NOMO-1 treated with DMSO at 0.1 percent for 48 hours (cell line): ENCODE data around the gene RILPL1.
"Not testable (repeated sequence)": the region's sequence is repeated elsewhere in the genome, so short reads cannot be mapped to it uniquely, and the experiment has no call there.

Source experiments
- DNase-seq: peaks from one replicate; lab custom pipeline; 2025; ENCODE audit not compliant: unreplicated experiment; lab: John Stamatoyannopoulos, UW

Gene RILPL1, protein sequence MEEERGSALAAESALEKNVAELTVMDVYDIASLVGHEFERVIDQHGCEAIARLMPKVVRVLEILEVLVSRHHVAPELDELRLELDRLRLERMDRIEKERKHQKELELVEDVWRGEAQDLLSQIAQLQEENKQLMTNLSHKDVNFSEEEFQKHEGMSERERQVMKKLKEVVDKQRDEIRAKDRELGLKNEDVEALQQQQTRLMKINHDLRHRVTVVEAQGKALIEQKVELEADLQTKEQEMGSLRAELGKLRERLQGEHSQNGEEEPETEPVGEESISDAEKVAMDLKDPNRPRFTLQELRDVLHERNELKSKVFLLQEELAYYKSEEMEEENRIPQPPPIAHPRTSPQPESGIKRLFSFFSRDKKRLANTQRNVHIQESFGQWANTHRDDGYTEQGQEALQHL

DNA sequence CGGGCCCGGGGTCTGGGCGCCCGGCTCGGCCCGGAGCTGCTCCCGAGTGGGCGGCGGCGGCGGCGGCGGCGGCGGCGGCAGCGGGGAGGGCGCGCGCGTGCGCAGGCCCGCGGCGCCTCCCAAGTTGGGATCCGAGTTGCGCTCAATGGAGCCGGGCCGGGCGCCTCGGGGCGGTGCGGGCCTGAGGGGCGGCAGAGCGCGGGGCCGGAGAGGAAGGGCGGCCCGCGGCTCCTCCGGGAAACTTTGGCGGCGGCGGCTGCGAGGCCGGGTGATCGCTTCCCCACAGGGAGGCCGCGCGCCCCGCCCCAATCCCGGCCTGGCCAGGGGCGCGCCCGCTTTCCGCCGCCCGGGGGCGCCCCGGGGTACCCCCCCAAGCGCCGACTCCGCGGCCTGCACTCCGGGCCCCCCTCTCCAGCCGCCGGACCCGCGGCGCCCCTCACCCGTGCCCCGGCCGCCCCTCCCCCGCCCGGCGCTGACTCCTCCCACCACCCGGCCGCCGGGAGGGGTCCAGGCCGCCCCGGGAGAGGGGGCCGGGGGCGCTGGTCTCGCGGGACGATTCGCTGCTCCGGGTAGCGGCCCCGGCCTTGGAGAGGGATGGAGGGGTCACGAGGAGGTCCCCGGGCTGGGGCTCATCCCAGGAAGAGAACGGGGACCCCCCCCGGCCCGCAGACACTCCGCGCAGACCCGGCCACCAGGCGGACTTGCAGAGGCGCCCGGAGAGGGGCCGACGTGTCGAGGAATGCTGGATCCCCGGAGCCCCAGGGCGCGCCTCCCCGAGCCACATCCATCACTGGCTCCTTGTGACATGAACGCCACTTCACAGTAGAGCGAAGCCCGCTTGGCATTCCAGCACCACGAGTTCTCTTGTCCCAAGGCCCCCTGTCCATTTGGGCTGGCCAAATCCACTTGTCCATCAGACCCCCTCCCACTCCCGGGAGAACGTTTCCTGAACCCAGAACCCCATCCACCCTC is at the start of gene RILPL1:
RILPL1 (minus strand) TSS at position 48 of the 972 bp plus-strand sequence. CDS start 237 bp downstream, outside the sequence.
- DNase-seq = no peak

DNA sequence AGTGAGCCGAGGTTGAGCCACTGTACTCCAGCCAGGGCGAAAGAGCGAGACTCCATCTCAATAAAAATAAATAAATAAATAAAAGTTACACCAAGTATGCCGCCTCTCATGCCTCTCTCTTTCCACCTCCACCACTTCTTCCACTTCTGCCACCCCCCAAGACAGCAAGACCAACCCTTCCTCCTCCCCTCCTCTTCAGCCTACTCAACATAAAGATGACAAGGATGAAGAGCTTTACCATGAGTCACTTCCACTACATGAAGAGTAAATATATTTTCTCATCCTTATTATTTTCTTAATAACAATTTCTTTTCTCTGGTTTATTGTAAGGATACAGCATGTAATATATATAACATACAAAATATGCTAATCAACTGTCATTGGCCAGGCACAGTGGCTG is 47.3 kb upstream of the RILPL1 start:
- DNase-seq = no peak

GRCh38 chr12:123578829-123579228 is 45.3 kb upstream of the RILPL1 start:
- not testable (repeated sequence) for DNase-seq

GRCh38 chr12:123578243-123578642 is 44.7 kb upstream of the RILPL1 start:
- DNase-seq = no peak

DNA sequence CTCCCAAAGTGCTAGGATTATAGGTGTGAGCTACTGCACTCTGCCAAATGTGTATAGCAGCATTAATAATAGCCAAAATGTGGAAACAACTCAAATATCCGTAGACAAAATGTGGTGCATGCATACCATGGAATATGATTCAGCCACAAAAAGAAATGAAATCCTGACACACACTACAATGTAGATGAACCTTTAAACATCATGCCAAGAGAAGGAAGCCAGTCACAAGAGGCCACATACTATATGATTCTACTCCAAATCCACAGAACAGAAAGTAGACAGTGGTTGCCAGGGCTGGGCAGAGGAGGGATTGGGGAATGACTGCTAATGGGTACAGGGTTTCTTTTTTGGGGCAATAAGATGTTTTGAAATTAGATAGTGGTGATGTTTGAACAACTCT is 43.1 kb upstream of the RILPL1 start:
- no peak for DNase-seq

DNA sequence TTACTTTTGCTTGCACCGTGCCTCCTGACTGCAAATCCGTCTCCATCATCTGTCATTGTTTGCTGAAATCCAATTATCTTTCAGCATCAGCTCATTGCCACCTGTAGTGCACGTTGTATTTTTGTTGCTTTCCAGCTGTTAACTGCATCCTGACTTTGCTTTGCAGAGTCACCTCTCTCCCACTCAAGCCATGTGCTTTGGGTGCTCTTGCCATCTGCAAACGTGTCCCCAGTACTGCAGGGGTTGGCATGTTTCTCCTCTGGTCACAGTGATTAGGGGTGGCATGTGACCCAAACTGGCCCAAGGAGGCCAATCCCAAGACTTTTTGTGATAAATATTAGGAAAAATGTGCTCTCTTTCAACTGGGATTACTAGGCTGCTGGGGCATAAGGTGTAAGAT is 40.4 kb upstream of the RILPL1 start:
- no peak for DNase-seq

GRCh38 chr12:123572391-123572790 is 38.9 kb upstream of the RILPL1 start:
- DNase-seq = no peak

- no peak for DNase-seq
Measured at GRCh38 chr12:123571343-123571813, 37.9 kb upstream of the RILPL1 start.

- peak; percentile 3 for DNase-seq
Measured at GRCh38 chr12:123559468-123559867, 25.9 kb upstream of the RILPL1 start.

GRCh38 chr12:123558487-123558886 is 25.0 kb upstream of the RILPL1 start:
- DNase-seq = not testable (repeated sequence)

DNA sequence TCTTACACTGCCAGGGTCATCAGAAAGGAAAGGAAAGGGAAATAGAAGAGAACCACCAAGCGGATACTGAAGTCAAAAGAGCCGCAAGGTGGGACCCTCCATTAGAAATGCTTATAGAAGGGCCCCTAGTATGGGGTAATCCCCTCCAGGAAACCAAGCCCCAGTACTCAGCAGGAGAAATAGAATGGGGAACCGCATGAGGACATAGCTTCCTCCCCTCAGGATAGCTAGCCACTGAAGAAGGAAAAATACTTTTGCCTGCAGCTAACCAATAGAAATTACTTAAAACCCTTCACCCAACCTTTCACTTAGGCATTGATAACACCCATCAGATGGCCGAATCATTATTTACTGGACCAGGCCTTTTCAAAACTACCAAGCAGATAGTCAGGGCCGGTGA is 21.3 kb upstream of the RILPL1 start:
- DNase-seq = not testable (repeated sequence)

- DNase-seq = peak; percentile 57
Measured at GRCh38 chr12:123554136-123554535, 20.6 kb upstream of the RILPL1 start.

DNA sequence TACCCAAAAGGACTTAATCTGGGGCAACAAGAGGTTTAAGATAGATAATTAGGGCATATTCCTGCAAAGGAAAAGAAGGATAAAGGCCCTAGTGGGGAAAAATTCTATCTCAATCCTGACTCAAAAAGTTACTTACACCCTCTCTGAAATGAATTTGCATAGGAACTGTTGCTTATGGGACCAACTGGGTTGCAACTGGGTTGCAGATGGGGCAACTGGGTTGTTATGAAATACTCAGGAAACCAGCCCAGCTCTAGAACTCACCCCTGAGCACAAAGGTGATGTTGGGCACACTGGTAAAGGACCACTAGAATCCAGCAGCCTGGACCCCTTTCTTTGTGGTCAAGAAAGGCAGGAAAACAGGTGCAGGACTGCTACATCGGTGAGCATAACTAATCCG is 17.2 kb upstream of the RILPL1 start:
- DNase-seq = no peak

- DNase-seq = no peak
Measured at GRCh38 chr12:123548107-123548506, 14.6 kb upstream of the RILPL1 start.

DNA sequence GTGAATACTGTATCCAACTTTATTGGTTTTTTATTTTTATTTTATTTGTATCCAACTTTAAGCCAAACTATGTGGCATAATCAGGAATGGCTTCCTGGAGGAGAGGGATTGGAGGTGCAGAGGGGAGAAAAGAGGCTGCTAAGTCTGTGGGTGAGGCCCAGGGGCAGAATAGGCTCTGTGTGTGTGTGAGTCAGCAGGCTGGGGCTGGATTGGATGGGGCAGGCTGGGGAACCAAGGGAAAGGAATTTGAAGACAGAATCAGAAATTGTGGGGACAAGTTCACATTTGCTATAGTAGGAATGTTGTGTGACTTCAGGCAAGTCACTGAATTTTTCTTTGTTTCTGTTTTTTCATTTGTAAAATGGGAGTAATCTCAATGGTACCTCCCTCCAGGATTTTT is 12.8 kb upstream of the RILPL1 start:
- no peak for DNase-seq

- DNase-seq = no peak
Measured at GRCh38 chr12:123543541-123543940, 10.0 kb upstream of the RILPL1 start.

- DNase-seq = no peak
Measured at GRCh38 chr12:123540899-123541662, 7.6 kb upstream of the RILPL1 start.

DNA sequence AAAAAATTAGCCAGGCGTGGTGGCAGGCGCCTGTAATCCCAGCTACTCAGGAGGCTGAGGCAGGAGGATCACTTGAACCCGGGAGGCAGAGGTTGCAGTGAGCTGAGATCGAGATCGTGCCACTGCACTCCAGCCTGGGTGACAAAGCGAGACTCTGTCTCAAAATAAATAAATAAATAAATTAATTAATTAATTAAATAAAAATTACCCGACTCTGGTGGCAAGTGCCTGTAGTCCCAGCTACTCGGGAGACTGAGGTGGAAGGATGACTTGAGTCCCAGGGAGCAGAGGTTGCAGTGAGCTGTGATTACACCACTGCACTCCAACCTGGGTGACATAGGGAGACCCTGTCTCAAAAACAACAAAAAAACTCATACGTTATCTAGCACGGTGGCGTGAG is 2.4 kb upstream of the RILPL1 start:
- not testable (repeated sequence) for DNase-seq

DNA sequence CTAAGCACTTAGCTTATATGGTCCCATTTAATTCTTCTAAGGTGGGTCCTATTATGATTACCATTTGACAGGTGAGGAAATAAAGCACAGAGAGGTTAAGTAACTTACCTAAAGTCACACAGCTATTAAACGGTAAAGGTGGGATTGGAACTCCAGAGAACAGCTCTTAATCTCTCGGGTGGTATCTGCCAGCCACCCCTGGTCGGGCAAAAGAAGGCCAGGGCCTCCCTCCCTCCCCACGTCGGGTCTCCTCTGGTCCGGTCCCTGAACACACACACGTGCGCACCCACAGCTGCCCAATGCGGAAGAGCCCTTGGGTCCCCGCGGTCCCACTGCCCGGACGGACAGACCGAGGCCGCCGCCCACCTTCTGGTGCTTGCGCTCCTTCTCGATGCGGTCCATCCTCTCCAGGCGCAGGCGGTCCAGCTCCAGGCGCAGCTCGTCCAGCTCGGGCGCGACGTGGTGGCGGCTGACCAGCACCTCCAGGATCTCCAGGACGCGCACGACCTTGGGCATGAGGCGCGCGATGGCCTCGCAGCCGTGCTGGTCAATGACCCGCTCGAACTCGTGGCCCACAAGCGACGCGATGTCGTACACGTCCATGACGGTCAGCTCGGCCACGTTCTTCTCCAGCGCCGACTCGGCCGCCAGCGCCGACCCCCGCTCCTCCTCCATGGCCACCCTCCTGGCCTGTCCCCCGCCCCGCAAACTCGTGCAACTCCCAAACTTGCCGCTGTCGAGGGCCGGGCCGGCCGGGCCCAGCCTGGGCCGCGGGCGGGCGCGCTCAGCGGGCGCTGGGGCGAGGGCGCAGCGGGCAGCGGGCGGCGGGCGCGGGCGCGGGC is 490 bp downstream of the RILPL1 start:
- no peak for DNase-seq

GRCh38 chr12:123532019-123532418 is 1.5 kb downstream of the RILPL1 start:
- peak; percentile 89 for DNase-seq
